Measurements from ENCODE around the gene NMT1.

NMT1 gene

DNA sequence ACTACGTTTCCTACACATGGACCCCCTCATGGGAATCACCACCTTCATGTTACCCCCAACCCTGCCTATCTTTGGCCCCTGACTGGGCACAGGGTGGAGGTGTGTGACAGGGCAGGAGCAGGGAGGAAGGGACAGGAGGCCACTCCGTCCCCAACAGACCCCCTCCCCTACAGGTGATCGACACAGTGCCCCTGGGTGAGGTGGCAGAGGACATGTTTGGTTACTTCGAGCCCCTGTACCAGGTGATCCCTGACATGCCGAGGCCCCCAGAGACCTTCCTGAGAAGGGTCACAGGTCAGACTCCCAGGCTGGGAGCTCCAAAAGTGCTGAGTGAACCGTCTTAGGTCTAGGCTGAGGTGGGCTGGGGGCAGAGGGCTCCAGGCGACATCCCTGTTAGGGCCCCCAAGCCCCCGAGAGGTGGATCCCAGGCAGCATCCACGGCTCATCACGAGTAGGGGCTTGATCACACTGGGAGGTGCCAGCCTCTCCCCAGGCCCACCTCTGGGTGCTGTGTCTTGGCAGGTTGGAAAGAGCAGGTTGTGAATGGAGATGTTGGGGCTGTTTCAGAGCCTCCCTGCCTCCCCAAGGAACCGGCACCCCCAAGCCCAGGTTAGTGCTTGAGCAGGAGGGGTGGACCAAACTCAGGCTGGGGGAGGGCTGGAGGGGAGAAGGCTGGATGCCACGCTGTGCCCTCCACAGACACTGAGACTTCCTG is 75.9 kb downstream of the NMT1 start:
- TF ChIP-seq, protein P1, sequence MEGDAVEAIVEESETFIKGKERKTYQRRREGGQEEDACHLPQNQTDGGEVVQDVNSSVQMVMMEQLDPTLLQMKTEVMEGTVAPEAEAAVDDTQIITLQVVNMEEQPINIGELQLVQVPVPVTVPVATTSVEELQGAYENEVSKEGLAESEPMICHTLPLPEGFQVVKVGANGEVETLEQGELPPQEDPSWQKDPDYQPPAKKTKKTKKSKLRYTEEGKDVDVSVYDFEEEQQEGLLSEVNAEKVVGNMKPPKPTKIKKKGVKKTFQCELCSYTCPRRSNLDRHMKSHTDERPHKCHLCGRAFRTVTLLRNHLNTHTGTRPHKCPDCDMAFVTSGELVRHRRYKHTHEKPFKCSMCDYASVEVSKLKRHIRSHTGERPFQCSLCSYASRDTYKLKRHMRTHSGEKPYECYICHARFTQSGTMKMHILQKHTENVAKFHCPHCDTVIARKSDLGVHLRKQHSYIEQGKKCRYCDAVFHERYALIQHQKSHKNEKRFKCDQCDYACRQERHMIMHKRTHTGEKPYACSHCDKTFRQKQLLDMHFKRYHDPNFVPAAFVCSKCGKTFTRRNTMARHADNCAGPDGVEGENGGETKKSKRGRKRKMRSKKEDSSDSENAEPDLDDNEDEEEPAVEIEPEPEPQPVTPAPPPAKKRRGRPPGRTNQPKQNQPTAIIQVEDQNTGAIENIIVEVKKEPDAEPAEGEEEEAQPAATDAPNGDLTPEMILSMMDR (IDR thresholded peaks at IDR 0.05; ENCODE audit: insufficient read depth, low read length, poor library complexity, severe bottlenecking), result no peak
- Histone ChIP-seq H3K4me3 (replicated peaks; ENCODE audit: low read depth, low read length) (no peak overlapping the region), H3K36me3 (ENCODE audit: control insufficient read depth, insufficient read depth, low read length) (peaks cover 2% of the 10 kb centered on the region), H3K27me3 (replicated peaks; ENCODE audit: control insufficient read depth, insufficient read depth, low read length) (no peaks in the 10 kb centered on the region)
- no peak for DNase-seq (ENCODE audit: extremely low read depth, insufficient read length)

DNA sequence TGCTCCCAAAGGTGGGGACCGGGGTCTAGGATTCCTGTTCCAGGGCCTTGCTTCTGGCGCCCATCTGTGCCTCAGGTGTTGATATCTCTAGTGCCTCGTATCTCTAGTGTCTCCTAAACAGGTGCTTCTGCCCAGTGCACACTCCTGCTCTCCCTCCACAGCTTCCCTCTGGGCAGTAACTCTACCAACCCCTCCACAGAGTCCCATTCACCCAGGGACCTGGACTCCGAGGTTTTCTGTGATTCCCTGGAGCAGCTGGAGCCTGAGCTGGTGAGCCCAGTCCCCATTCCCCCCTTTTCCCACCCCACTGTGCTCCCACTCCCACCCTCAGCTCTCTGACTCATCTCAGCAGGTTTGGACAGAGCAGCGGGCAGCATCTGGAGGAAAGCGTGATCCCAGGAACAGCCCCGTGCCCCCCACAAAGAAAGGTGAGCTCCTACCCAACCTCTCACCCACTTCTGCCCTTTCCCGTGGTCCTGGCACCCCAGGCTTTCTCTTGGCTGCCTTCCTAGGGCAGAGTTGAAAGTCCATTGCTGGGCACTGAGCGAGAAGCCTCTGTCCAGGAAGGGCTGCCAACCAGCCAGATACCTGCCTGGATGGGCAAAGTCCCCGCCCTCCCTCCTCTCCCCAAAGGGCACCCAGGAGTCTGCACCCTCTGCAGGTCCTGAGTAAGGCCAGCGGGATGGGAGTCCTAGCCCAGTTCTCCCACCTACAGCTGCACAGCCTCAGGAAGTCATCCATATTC is 76.6 kb downstream of the NMT1 start:
- H3K27me3 ChIP-seq (replicated peaks; ENCODE audit: control insufficient read depth, insufficient read depth, low read length), result no peaks in the 10 kb centered on the region
- DNase-seq (ENCODE audit: extremely low read depth, insufficient read length), result no peak
- peaks cover 2% of the 10 kb centered on the region for H3K36me3 ChIP-seq (ENCODE audit: control insufficient read depth, insufficient read depth, low read length)
- no peak overlapping the region for H3K4me3 ChIP-seq (replicated peaks; ENCODE audit: low read depth, low read length)
- TF ChIP-seq, protein P1 (IDR thresholded peaks at IDR 0.05; ENCODE audit: insufficient read depth, low read length, poor library complexity, severe bottlenecking), result no peak

DNA sequence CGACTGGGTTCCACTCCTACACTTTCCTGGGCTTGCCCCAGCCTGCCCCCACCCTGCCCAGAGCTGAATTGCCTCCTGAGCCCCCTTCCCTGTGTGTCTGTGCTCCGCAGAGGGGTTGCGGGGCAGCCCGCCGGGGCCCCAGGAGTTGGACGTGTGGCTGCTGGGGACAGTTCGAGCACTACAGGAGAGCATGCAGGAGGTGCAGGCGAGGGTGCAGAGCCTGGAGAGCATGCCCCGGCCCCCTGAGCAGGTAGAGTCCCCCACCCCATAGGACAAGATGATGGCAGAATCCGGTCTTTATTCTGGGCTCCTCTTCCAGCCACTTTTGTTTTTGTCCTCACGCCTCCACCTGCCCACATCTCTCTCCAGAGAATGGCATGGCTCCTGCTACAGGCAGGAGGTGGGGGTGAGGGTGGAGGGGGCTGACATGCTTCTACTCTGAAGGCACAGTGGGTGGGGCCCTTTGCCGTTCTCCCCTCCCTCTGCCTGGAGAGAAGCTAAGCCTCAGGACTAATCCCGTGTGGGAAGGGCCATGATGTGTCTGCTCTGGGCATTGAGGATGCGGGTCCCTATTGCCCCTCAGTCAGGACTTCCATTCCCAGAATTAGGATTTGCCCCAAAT is 77.9 kb downstream of the NMT1 start:
- peaks cover 2% of the 10 kb centered on the region for H3K36me3 ChIP-seq (ENCODE audit: control insufficient read depth, insufficient read depth, low read length)
- no peak overlapping the region for H3K4me3 ChIP-seq (replicated peaks; ENCODE audit: low read depth, low read length)
- H3K27me3 ChIP-seq (replicated peaks; ENCODE audit: control insufficient read depth, insufficient read depth, low read length), result no peaks in the 10 kb centered on the region
- TF ChIP-seq, protein P1 (IDR thresholded peaks at IDR 0.05; ENCODE audit: insufficient read depth, low read length, poor library complexity, severe bottlenecking), result no peak
- DNase-seq (ENCODE audit: extremely low read depth, insufficient read length), result no peak

DNA sequence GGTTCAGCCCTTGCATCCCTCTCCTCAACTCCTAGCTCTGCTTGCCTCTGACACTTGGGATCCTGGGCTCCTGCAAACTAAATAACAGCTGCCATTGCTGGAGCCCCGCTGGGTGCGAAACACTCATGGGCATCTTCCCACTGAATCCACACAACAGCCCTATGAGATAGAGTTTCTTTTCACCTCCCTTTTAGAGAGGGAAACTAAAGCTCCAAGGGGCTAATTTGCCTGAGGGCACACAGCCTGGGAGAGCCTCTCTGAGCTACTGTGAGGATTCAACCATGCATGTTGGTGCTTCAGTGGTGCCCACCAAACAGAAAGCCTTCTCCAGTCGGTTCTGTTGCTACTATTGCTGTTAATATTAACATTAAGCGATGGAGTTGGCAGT is 78.4 kb downstream of the NMT1 start:
- no peak for DNase-seq (ENCODE audit: extremely low read depth, insufficient read length)
- TF ChIP-seq, protein P1 (IDR thresholded peaks at IDR 0.05; ENCODE audit: insufficient read depth, low read length, poor library complexity, severe bottlenecking), result no peak
- Histone ChIP-seq H3K27me3 (replicated peaks; ENCODE audit: control insufficient read depth, insufficient read depth, low read length) (no peaks in the 10 kb centered on the region), H3K4me3 (replicated peaks; ENCODE audit: low read depth, low read length) (no peak overlapping the region), H3K36me3 (ENCODE audit: control insufficient read depth, insufficient read depth, low read length) (peaks cover 2% of the 10 kb centered on the region)

DNA sequence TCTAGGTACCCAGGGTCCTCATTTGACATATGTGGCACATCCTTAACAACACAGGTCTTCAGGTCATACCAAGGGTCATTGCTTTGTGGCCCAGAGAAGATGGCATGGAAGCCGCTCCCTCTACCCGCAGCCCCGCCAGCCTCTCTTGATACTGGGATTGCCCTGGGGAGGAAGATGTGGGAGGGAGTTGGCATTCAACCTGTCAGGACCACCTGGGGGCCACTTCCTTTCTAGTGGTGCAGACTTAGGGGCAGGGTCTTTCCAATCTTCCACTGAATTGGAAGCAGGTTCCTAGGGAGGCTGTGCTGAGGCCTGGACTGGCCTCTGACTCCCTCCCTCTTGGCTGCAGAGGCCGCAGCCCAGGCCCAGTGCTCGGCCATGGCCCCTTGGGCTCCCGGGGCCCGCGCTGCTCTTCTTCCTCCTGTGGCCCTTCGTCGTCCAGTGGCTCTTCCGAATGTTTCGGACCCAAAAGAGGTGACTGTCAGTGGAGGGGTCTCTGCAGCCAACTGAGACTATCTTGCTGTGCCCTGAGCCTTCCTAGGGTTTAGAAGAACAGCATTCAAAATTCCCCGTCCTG is 82.1 kb downstream of the NMT1 start:
- DNase-seq (ENCODE audit: extremely low read depth, insufficient read length), result no peak
- no peaks in the 10 kb centered on the region for H3K36me3 ChIP-seq (ENCODE audit: control insufficient read depth, insufficient read depth, low read length)
- H3K27me3 ChIP-seq (replicated peaks; ENCODE audit: control insufficient read depth, insufficient read depth, low read length), result no peaks in the 10 kb centered on the region
- TF ChIP-seq, protein P1 (IDR thresholded peaks at IDR 0.05; ENCODE audit: insufficient read depth, low read length, poor library complexity, severe bottlenecking), result no peak
- no peak overlapping the region for H3K4me3 ChIP-seq (replicated peaks; ENCODE audit: low read depth, low read length)
